Measurements from ENCODE around the gene VWA8.

The VWA8 gene

DNA sequence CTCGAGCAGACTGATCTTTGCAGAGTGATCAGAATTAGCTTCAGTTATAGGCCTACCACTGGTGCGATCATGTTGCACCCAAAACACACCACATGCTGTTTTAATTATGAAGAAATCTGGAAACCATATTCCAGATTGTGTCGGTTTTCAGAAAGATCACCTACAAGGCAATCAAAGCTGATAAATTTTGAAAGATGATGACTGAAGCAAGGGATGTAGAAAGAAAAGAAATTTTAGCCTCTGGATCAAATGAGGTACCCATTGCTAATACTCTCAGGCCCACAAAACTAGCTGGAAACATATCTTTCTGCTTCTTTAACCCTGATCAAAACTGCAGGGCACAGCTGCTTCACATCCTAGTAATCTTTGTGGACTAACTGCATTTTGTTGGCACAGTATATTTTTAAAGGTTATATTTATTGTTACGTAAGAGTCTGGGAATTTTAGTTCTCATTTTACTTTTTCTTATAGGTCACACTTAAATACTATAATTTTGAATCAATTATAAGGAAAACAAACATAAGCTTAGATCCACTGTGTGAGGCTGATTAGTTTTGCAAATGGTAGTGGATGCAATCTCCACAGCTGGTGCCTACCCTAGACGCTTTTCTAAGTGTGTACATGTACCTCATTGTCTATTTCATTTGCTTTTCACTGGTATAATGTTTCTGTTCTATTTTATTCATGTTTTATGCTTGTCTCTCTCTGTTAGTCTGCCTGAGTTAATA is 352.6 kb downstream of the VWA8 start:
- no peaks in the 10 kb centered on the region for H3K79me2 ChIP-seq (ENCODE audit: control insufficient read depth, low read length)
- H3K4me1 ChIP-seq (ENCODE audit: control insufficient read depth, low read length), result no peaks in the 10 kb centered on the region
- no peak overlapping the region for H3K27ac ChIP-seq (ENCODE audit: low read depth, low read length)
- H3K4me2 ChIP-seq (ENCODE audit: low read length), result no peak overlapping the region
- no peaks in the 10 kb centered on the region for H3K27me3 ChIP-seq (ENCODE audit: control insufficient read depth, low read length)
- H3F3A ChIP-seq (ENCODE audit: control insufficient read depth, insufficient read depth), result no peaks in the 10 kb centered on the region
- no peak overlapping the region for H3K4me3 ChIP-seq (ENCODE audit: low read length)
- H3K36me3 ChIP-seq (ENCODE audit: control insufficient read depth, low read length), result peaks cover 4% of the 10 kb centered on the region; the same call in 1 of the 2 replicates
- H4K20me1 ChIP-seq (ENCODE audit: control insufficient read depth, insufficient read depth, low read depth, low read length), result no peaks in the 10 kb centered on the region
- no peaks in the 10 kb centered on the region for H3K9me2 ChIP-seq (replicated peaks; ENCODE audit: control insufficient read depth, low read length)
- TF ChIP-seq, protein P1, sequence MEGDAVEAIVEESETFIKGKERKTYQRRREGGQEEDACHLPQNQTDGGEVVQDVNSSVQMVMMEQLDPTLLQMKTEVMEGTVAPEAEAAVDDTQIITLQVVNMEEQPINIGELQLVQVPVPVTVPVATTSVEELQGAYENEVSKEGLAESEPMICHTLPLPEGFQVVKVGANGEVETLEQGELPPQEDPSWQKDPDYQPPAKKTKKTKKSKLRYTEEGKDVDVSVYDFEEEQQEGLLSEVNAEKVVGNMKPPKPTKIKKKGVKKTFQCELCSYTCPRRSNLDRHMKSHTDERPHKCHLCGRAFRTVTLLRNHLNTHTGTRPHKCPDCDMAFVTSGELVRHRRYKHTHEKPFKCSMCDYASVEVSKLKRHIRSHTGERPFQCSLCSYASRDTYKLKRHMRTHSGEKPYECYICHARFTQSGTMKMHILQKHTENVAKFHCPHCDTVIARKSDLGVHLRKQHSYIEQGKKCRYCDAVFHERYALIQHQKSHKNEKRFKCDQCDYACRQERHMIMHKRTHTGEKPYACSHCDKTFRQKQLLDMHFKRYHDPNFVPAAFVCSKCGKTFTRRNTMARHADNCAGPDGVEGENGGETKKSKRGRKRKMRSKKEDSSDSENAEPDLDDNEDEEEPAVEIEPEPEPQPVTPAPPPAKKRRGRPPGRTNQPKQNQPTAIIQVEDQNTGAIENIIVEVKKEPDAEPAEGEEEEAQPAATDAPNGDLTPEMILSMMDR (IDR thresholded peaks at IDR 0.05; ENCODE audit: low read depth, low read length, poor library complexity, severe bottlenecking), result no peak
- no peak for TF ChIP-seq EZH2phosphoT487 (IDR thresholded peaks at IDR 0.05; ENCODE audit: borderline replicate concordance, low read length)
- no peaks in the 10 kb centered on the region for H3K9me3 ChIP-seq (ENCODE audit: control insufficient read depth, insufficient read depth, low read length)

DNA sequence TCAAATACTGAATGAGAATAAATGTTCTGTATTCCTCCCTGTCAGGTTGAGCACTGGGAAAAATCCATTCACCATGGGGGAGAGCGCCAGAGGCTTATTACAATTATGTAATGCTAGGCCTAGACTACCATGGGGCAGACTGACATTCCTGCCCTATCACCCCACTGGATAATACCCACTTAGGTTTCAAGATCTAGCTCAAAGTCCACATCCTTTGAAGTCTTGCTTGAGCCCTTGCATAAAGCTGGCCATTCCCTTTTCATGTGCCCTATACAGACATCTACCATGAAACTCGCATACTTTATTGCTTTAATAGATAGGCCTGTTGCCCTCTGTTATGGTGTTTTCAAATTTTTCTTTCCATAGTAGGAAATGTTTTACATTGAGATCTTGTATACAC is 354.3 kb downstream of the VWA8 start:
- Histone ChIP-seq H3K9me2 (replicated peaks; ENCODE audit: control insufficient read depth, low read length) (no peaks in the 10 kb centered on the region), H3F3A (ENCODE audit: control insufficient read depth, insufficient read depth) (no peaks in the 10 kb centered on the region), H4K20me1 (ENCODE audit: control insufficient read depth, insufficient read depth, low read depth, low read length) (no peaks in the 10 kb centered on the region), H3K79me2 (ENCODE audit: control insufficient read depth, low read length) (no peaks in the 10 kb centered on the region), H3K27ac (ENCODE audit: low read depth, low read length) (no peak overlapping the region), H3K4me2 (ENCODE audit: low read length) (no peak overlapping the region), H3K36me3 (ENCODE audit: control insufficient read depth, low read length) (peaks cover 4% of the 10 kb centered on the region; the same call in 1 of the 2 replicates), H3K27me3 (ENCODE audit: control insufficient read depth, low read length) (no peaks in the 10 kb centered on the region), H3K4me3 (ENCODE audit: low read length) (no peak overlapping the region), H3K4me1 (ENCODE audit: control insufficient read depth, low read length) (no peaks in the 10 kb centered on the region), H3K9me3 (ENCODE audit: control insufficient read depth, insufficient read depth, low read length) (no peaks in the 10 kb centered on the region)
- TF ChIP-seq, protein P1 (IDR thresholded peaks at IDR 0.05; ENCODE audit: low read depth, low read length, poor library complexity, severe bottlenecking), result no peak
- TF ChIP-seq EZH2phosphoT487 (IDR thresholded peaks at IDR 0.05; ENCODE audit: borderline replicate concordance, low read length), result no peak

DNA sequence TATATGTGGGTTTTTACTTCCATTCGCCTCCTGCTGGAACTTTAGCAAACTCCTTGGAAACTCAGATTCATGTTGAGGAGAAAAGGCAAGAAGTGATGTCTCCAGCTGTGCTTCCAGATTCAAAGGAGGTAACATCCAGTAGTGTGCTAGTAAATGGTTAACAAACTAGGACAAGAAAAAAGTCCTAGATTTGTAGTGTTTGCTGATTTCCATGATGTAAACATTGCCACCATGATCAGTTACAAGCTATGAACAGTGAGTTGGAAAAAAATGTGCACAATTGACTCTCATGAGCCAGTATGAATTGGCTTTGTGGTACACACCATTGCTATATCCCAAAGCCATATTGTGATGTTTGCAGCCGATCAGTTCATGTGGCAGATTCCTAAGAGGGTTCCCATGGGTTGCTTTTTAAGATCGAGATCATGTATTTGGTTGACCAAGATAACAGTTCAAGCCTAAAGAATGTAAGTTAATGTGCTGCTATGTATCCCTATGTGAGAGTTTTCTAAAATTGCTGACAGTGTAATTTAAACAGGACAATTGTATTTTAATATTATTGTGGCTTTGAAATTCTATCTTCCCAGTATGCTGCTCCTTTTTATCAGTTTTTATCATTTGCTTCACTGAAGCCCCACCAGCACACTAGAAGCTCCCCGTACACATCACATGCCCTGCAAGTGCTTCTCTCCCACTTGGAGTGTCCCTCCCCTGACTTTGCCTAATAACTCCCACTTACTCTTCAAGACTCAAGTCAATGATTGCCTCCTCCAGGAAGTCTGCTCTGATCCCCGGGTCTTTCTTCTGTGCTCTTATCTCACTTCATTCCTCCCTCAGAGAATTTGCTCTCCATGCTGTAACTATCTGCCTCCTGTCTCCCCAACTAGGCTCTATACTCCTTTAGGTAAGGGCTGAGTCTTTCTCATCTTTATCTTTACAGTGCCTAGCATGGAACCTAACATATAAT is 355.3 kb downstream of the VWA8 start:
- H3K9me2 ChIP-seq (replicated peaks; ENCODE audit: control insufficient read depth, low read length), result no peaks in the 10 kb centered on the region
- no peak overlapping the region for H3K4me3 ChIP-seq (ENCODE audit: low read length)
- peaks cover 4% of the 10 kb centered on the region; the same call in 1 of the 2 replicates for H3K36me3 ChIP-seq (ENCODE audit: control insufficient read depth, low read length)
- H3K27me3 ChIP-seq (ENCODE audit: control insufficient read depth, low read length), result no peaks in the 10 kb centered on the region
- H3K4me2 ChIP-seq (ENCODE audit: low read length), result no peak overlapping the region
- H3K9me3 ChIP-seq (ENCODE audit: control insufficient read depth, insufficient read depth, low read length), result no peaks in the 10 kb centered on the region
- H4K20me1 ChIP-seq (ENCODE audit: control insufficient read depth, insufficient read depth, low read depth, low read length), result no peaks in the 10 kb centered on the region
- H3K79me2 ChIP-seq (ENCODE audit: control insufficient read depth, low read length), result no peaks in the 10 kb centered on the region
- no peak overlapping the region for H3K27ac ChIP-seq (ENCODE audit: low read depth, low read length)
- no peaks in the 10 kb centered on the region for H3K4me1 ChIP-seq (ENCODE audit: control insufficient read depth, low read length)
- no peaks in the 10 kb centered on the region for H3F3A ChIP-seq (ENCODE audit: control insufficient read depth, insufficient read depth)
- TF ChIP-seq, protein P1 (IDR thresholded peaks at IDR 0.05; ENCODE audit: low read depth, low read length, poor library complexity, severe bottlenecking), result no peak
- no peak for TF ChIP-seq EZH2phosphoT487 (IDR thresholded peaks at IDR 0.05; ENCODE audit: borderline replicate concordance, low read length)
